GM21390 (cell line): ENCODE results near the gene CHD9.
A peak's percentile ranks its signal among the peaks of the same experiment; 100 is the strongest.
"Not testable (repeated sequence)": the region's sequence is repeated elsewhere in the genome, so short reads cannot be mapped to it uniquely, and the experiment has no call there.

Source experiments
- ATAC-seq: cut with Tn5 transposase; IDR thresholded peaks from one replicate; pipeline ENCODE4 v1.9.1; 2021; ENCODE audit not compliant: unreplicated experiment

Gene CHD9

GRCh38 chr16:53054670-53055485 lies at the start of gene CHD9:
CHD9 (plus strand) TSS chr16:53054991; CDS start chr16:53156090, 101,099 bp downstream.
- ATAC-seq = peak; percentile 78

GRCh38 chr16:53007095-53007494 lies 47.7 kb upstream of the CHD9 start:
- no peak for ATAC-seq

GRCh38 chr16:53014287-53014686 lies 40.5 kb upstream of the CHD9 start:
- no peak for ATAC-seq

GRCh38 chr16:53018834-53019416 lies 35.9 kb upstream of the CHD9 start:
- no peak for ATAC-seq

GRCh38 chr16:53022374-53022773 lies 32.4 kb upstream of the CHD9 start:
- no peak for ATAC-seq

GRCh38 chr16:53024045-53024444 lies 30.7 kb upstream of the CHD9 start:
- no peak for ATAC-seq

- ATAC-seq = no peak
Measured at GRCh38 chr16:53029971-53030370, 24.8 kb upstream of the CHD9 start.

GRCh38 chr16:53031323-53031942 lies 23.4 kb upstream of the CHD9 start:
- no peak for ATAC-seq

- ATAC-seq = no peak
Measured at GRCh38 chr16:53034306-53034705, 20.5 kb upstream of the CHD9 start.

- ATAC-seq = no peak
Measured at GRCh38 chr16:53035176-53035942, 19.4 kb upstream of the CHD9 start.

- no peak for ATAC-seq
Measured at GRCh38 chr16:53036066-53036465, 18.7 kb upstream of the CHD9 start.

GRCh38 chr16:53036711-53037110 lies 18.1 kb upstream of the CHD9 start:
- not testable (repeated sequence) for ATAC-seq

- ATAC-seq = no peak
Measured at GRCh38 chr16:53040788-53041187, 14.0 kb upstream of the CHD9 start.

GRCh38 chr16:53041320-53042051 lies 13.3 kb upstream of the CHD9 start:
- ATAC-seq = peak; percentile 79

GRCh38 chr16:53042235-53042701 lies 12.5 kb upstream of the CHD9 start:
- ATAC-seq = no peak

- no peak for ATAC-seq
Measured at GRCh38 chr16:53043428-53043831, 11.4 kb upstream of the CHD9 start.

- no peak for ATAC-seq
Measured at GRCh38 chr16:53043986-53044601, 10.7 kb upstream of the CHD9 start.

GRCh38 chr16:53045341-53046220 lies 9.2 kb upstream of the CHD9 start:
- no peak for ATAC-seq

GRCh38 chr16:53047515-53047914 lies 7.3 kb upstream of the CHD9 start:
- not testable (repeated sequence) for ATAC-seq
